ENCODE measurements around the gene MTAP.

GRCh38 chr9:21795483-21795882 lies 7.0 kb upstream of the MTAP start:
- TF ChIP-seq CTCF (IDR thresholded peaks at IDR 0.05) (no peak), POLR2A (IDR thresholded peaks at IDR 0.05) (no peak)

All from body of pancreas (tissue), 4 donors.